Transverse colon (tissue), 3 donors: Measurements from ENCODE around the gene BRIX1.

Experiments used
- CTCF ChIP-seq, 5 experiments: fragments of 200-600 bp in 3 of 5; fragments of 450-650 bp in 2 of 5; sonication (generic) in 3 of 5; IDR thresholded peaks; 1 replicate in 2 of 5; 2 replicates in 3 of 5; pipeline ENCODE4 v1.5.1; 2016 to 2017; ENCODE audit warnings: antibody characterized with exemption in 5 of 5, inconsistent platforms in 3 of 5, mild to moderate bottlenecking in 2 of 5, moderate library complexity in 1 of 5
- POLR2A ChIP-seq: fragments of 450-650 bp; IDR thresholded peaks from one replicate; pipeline ENCODE4 v1.6.1; 2016; ENCODE audit warnings: antibody characterized with exemption, mild to moderate bottlenecking, moderate library complexity

GRCh38 chr5:34914671-34915138 lies 806 bp upstream of the BRIX1 start:
- TF ChIP-seq CTCF (IDR thresholded peaks at IDR 0.05): no peak
- TF ChIP-seq POLR2A: no peak
